Endothelial cell of coronary artery (primary cell): ENCODE data around the gene TNNC2. TPM values are rescaled to one million over a fixed set of nuclear protein-coding genes. Genes with fewer than 3 reads are reported as not detected.

ENCODE experiments used
- total RNA-seq: library from RNA; depleted of rRNA; stranded (reverse); fragments of >200 nt; gene quantifications from 2 replicates; pipeline ENCODE4 v1.2.3, GENCODE V29; 2014

Gene TNNC2
- total RNA-seq = not detected in 2 replicates

GRCh38 chr20:45827030-45827652, at the start of gene TNNC2:
TNNC2 (minus strand) TSS chr20:45827312; CDS start chr20:45827248, 64 bp downstream.

DNA sequence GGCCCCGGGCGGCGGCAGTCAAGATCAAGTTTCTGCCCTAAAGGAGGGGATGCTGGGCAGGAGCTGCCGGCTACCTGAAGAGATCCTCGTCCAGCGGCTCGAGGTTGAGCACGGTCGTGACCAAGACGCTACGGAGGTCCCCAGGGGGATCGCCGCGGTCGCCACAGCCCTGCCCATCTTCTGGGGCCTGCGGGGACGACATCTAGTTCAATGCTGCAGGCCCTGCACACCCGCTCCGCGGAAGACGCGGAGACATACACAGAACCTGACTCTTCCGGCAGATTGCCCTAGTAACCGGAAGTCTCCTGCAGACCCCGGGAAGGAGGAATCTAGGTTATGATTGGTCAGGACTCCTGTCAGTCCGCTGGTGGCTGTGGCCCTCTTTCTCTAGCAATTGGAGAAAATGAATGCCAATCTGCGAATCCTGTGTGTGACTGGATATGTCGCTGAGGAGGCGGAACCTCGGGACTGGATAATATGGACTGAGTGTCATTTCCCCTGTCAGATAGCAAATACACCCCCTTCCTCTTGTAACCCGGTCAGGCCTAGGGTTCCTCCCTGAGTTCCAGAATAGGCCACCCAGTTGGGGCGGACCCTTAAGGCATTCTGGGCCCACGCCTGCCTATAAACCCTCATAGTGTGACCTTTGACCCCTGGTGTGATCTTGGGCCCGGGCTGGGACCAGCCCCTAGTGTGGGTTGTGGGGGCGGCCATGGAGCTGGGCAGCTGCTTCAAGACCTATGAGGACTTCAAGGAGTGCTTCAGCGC, 30.2 kb upstream of the TNNC2 start, which contains the start of the genes ACOT8 and ZSWIM3:
Gene ACOT8 (minus strand): TSS at position 279 of the 768 bp plus-strand sequence. CDS start 77 bp downstream, at position 202.
Gene ZSWIM3 (plus strand): TSS at position 501 of the 768 bp plus-strand sequence. CDS start 212 bp downstream, at position 713.

DNA sequence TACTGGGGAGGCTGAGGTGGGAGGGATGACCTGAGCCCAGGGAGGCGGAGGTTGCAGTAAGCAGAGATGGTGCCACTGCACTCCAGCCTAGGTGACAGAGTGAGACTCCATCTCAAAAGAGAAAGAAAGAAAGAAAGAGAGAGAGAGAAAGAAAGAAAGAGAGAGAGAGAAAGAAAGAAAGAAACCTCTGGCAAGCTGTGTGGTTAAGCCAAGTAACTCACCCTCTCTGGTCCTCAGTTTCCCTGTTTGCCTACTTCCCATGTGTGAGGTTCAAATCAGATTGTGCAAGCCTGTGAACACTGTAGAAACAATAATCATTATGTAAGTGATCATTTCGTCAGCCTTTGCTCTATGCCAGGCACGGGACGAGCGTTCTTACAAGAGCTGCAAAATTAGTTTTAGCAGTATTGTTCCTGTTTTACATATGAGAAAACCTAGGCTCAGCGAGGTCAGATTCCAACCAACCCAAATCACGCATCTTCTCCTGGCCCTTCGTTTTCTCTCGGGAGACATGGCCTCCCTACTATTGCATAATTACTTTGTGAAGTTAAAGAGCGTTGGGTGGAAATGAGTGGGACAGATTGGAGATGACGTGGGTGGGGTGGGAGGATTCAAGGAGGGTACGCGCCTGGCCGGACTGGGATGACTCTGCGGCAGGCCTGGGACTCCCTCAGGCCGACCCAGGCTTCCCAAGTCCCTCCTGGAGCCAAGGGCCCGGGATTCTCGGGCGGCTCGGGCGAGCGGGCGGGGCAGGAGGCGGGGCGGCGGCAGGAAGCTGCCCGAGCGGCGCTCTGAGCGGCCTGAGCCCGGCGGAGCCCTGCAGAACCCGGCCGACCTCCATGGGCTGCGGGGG, 6.1 kb upstream of the TNNC2 start, which contains the start of gene SNX21:
Gene SNX21 (plus strand): TSS at position 770 of the 853 bp plus-strand sequence. CDS start 121 bp downstream, outside the sequence.

DNA sequence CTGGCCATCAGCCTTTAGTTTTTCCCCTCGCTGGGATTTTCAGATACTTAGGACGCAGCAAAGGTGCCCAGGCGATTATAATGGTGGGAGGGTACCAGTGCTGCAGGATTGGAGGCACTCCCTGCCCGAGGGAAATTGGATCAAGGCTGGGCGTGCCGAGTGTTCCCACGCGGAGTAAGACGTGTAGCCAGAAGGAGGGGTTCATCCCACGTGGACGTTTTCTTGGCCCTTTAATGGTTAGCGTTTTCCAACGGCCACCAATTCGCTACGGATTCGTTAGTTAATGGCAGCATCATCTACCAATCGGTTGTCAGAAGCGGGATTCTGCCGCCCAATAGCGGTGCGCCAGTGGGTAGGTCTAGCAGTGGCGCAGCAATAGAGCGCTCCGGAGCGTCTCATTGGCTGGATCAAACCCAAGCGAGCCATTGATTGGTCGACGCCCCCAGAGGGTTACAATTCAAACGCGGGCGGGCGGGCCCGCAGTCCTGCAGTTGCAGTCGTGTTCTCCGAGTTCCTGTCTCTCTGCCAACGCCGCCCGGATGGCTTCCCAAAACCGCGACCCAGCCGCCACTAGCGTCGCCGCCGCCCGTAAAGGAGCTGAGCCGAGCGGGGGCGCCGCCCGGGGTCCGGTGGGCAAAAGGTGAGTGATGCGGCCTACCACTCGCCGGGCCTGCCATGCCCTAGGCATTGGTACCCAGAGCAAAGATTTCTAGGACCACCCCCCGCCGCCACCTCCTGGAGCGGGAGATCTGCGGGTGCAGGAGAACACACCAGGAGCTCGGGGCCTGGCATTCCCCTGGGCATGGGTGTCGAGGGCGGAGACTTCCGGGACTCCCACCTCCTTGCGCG, 14.7 kb downstream of the TNNC2 start, which contains the start of gene UBE2C:
Gene UBE2C (plus strand): TSS at position 488 of the 849 bp plus-strand sequence. CDS start 52 bp downstream, at position 540.

Other genes with a start within 250 kb of the TNNC2 start
- not detected in 2 replicates for gene WFDC8, start 248.0 kb downstream of the TNNC2 start, total RNA-seq
- not detected in 2 replicates for gene WFDC10A, start 197.6 kb downstream of the TNNC2 start, total RNA-seq
- not detected in 2 replicates for gene WFDC9, start 196.0 kb downstream of the TNNC2 start, total RNA-seq
- gene WFDC11, start 157.1 kb downstream of the TNNC2 start, total RNA-seq = not detected in 2 replicates
- gene WFDC13, start 125.3 kb downstream of the TNNC2 start, total RNA-seq = not detected in 2 replicates
- gene WFDC10B, start 122.3 kb downstream of the TNNC2 start, total RNA-seq = not detected in 2 replicates
- gene SPINT4, start 105.0 kb downstream of the TNNC2 start, total RNA-seq = not detected in 2 replicates
- gene WFDC3, start 35.4 kb downstream of the TNNC2 start, total RNA-seq = 0.28 TPM in 1 of 2 replicates, not detected in the other
- 13.9 and 14.8 TPM in 2 replicates for gene DNTTIP1, start 35.4 kb downstream of the TNNC2 start, total RNA-seq
- 9.7 and 23.3 TPM in 2 replicates for gene UBE2C, start 14.7 kb downstream of the TNNC2 start, total RNA-seq
- 13.6 and 19.0 TPM in 2 replicates for gene SNX21, start 6.5 kb upstream of the TNNC2 start, total RNA-seq
- gene ACOT8, start 30.1 kb upstream of the TNNC2 start, total RNA-seq = 25.8 and 34.6 TPM in 2 replicates
- gene ZSWIM3, start 30.3 kb upstream of the TNNC2 start, total RNA-seq = 5.8 and 7.4 TPM in 2 replicates
- 3.6 TPM in 2 replicates for gene ZSWIM1, start 53.9 kb upstream of the TNNC2 start, total RNA-seq
- 0.63 and 0.75 TPM in 2 replicates for gene SPATA25, start 60.3 kb upstream of the TNNC2 start, total RNA-seq
- gene NEURL2, start 63.9 kb upstream of the TNNC2 start, total RNA-seq = 2.0 and 2.2 TPM in 2 replicates
- gene CTSA, start 64.0 kb upstream of the TNNC2 start, total RNA-seq = 34.3 and 49.5 TPM in 2 replicates
- gene PLTP, start 84.8 kb upstream of the TNNC2 start, total RNA-seq = 8.2 and 13.7 TPM in 2 replicates
- 6.5 and 6.9 TPM in 2 replicates for gene PCIF1, start 107.4 kb upstream of the TNNC2 start, total RNA-seq
- gene ZNF335, start 144.9 kb upstream of the TNNC2 start, total RNA-seq = 9.0 and 11.6 TPM in 2 replicates
- 0.09 TPM in 1 of 2 replicates, not detected in the other for gene MMP9, start 181.6 kb upstream of the TNNC2 start, total RNA-seq
- 0.19 and 0.63 TPM in 2 replicates for gene SLC12A5, start 201.9 kb upstream of the TNNC2 start, total RNA-seq